Right atrium auricular region (tissue), 2 donors: ENCODE data around the gene PIP4P1. TPM values are rescaled to one million over a fixed set of nuclear protein-coding genes. Genes with fewer than 3 reads are reported as not detected.
"Not testable (repeated sequence)": the region's sequence is repeated elsewhere in the genome, so short reads cannot be mapped to it uniquely, and the experiment has no call there.

Experiments used
- DNase-seq: peaks from one replicate; pipeline ENCODE4 v3.0.0-alpha.2; 2019; ENCODE audit warnings: low spot score
- H3K27ac ChIP-seq, 2 donors: fragments of 200-600 bp; sonication (generic); 1 replicate in 1 of 2; 2 replicates in 1 of 2; pipeline ENCODE4 v1.5.1; 2016 to 2019
- H3K27me3 ChIP-seq, 2 donors: fragments of 200-600 bp; sonication (generic); one replicate each; pipeline versions ENCODE4 v1.5.1 to v1.6.0; 2017 to 2019
- H3K36me3 ChIP-seq: fragments of 200-600 bp; sonication (generic); one replicate; pipeline ENCODE4 v1.5.1; 2016
- H3K4me1 ChIP-seq, 2 donors: fragments of 200-600 bp; sonication (generic); one replicate each; pipeline versions ENCODE4 v1.5.1 to v1.6.0; 2017 to 2019
- H3K4me3 ChIP-seq, 2 donors: fragments of 200-600 bp; sonication (generic); 1 replicate in 1 of 2; 2 replicates in 1 of 2; pipeline ENCODE4 v1.5.1; 2017 to 2019; ENCODE audit warnings: mild to moderate bottlenecking in 1 of 2, moderate library complexity in 1 of 2
- H3K9me3 ChIP-seq, 2 donors: fragments of 200-600 bp; sonication (generic); one replicate each; pipeline ENCODE4 v1.5.1; 2019
- total RNA-seq, 2 donors: library from RNA; depleted of rRNA; stranded (reverse); fragments of >200 nt; gene quantifications; one replicate each; pipeline ENCODE4 v1.1.0, GENCODE V29; 2016
- TF ChIP-seq, protein P1 (sequence below), 2 donors: fragments of 200-600 bp; sonication (generic); IDR thresholded peaks; one replicate each; pipeline ENCODE4 v1.5.1; 2019; ENCODE audit warnings: antibody characterized with exemption in 2 of 2

PIP4P1 gene
- total RNA-seq, 2 donors from 2014 or later = 9.8 to 13.3 TPM

GRCh38 chr14:20446889-20447288 is 14.3 kb downstream of the PIP4P1 start:
- Histone ChIP-seq H3K9me3 (no peaks in the 10 kb centered on the region), H3K4me1 (no peaks in the 10 kb centered on the region), H3K4me3 (no peak overlapping the region), H3K27me3 (no peaks in the 10 kb centered on the region), H3K27ac (no peak overlapping the region), H3K36me3 (peaks cover 65% of the 10 kb centered on the region)
- TF ChIP-seq, protein P1, sequence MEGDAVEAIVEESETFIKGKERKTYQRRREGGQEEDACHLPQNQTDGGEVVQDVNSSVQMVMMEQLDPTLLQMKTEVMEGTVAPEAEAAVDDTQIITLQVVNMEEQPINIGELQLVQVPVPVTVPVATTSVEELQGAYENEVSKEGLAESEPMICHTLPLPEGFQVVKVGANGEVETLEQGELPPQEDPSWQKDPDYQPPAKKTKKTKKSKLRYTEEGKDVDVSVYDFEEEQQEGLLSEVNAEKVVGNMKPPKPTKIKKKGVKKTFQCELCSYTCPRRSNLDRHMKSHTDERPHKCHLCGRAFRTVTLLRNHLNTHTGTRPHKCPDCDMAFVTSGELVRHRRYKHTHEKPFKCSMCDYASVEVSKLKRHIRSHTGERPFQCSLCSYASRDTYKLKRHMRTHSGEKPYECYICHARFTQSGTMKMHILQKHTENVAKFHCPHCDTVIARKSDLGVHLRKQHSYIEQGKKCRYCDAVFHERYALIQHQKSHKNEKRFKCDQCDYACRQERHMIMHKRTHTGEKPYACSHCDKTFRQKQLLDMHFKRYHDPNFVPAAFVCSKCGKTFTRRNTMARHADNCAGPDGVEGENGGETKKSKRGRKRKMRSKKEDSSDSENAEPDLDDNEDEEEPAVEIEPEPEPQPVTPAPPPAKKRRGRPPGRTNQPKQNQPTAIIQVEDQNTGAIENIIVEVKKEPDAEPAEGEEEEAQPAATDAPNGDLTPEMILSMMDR (IDR thresholded peaks at IDR 0.05) = no peak
- DNase-seq = no peak

GRCh38 chr14:20443650-20444049 is 17.6 kb downstream of the PIP4P1 start:
- H3K4me3 ChIP-seq, DNase-seq, H3K27ac ChIP-seq, H3K9me3 ChIP-seq, H3K27me3 ChIP-seq, H3K4me1 ChIP-seq: not testable (repeated sequence)
- H3K36me3 ChIP-seq = peaks cover 33% of the 10 kb centered on the region

DNA sequence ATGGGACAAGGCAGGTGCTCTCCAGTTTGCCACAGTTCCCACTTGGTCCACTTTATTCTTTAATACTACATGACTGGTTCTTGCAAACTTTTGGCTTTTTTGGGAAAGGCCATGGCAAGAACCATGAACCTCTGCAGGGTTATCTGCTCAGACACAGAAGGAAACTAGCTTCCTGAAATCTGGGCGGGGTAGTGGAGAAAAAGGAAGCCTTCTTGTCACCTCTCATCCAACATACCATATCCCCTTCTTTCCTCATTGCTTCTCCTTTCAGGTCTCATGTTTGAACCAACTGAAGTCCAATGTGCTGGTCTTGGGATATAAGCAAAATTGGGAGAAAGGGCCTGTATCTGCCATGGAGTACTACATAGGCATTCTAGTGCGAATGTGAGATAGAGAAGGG is 19.8 kb downstream of the PIP4P1 start:
- no peak overlapping the region for H3K4me3 ChIP-seq
- TF ChIP-seq, protein P1 (IDR thresholded peaks at IDR 0.05) = no peak
- no peak for DNase-seq
- H3K9me3 ChIP-seq = no peaks in the 10 kb centered on the region
- no peak overlapping the region for H3K27ac ChIP-seq
- no peaks in the 10 kb centered on the region for H3K27me3 ChIP-seq
- H3K4me1 ChIP-seq = no peaks in the 10 kb centered on the region
- H3K36me3 ChIP-seq = peaks cover 11% of the 10 kb centered on the region

DNA sequence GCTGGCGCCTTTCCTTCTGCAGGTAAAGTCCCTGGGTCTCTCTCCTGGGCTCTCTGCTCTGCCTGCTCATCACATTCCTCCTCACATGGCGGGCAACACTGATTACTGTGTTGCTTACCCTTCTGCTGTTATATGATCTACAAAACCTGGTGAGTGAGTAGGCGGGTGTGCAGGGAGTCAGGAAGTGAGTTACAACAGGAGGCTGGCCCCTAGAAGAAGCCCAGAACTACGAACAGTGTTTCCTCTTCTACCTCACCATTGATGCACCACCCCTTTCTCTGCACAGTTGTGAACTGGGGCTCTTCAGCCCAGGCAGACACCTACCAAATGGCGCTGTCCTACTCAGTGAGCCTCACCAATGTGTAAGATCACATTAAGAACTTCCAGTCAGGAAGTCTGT is 20.4 kb downstream of the PIP4P1 start:
- Histone ChIP-seq H3K36me3 (peaks cover 5% of the 10 kb centered on the region), H3K27ac (no peak overlapping the region), H3K4me3 (no peak overlapping the region), H3K9me3 (no peaks in the 10 kb centered on the region), H3K27me3 (no peaks in the 10 kb centered on the region), H3K4me1 (no peaks in the 10 kb centered on the region)
- TF ChIP-seq, protein P1 (IDR thresholded peaks at IDR 0.05) = no peak
- DNase-seq = no peak

- no peaks in the 10 kb centered on the region for H3K9me3 ChIP-seq
- no peak overlapping the region for H3K27ac ChIP-seq
- no peak overlapping the region for H3K4me3 ChIP-seq
- peaks cover under 1% of the 10 kb centered on the region for H3K36me3 ChIP-seq
- H3K4me1 ChIP-seq = peaks cover 0 to 3% of the 10 kb centered on the region in 2 donors
- DNase-seq = no peak
- TF ChIP-seq, protein P1 (IDR thresholded peaks at IDR 0.05) = no peak
- no peaks in the 10 kb centered on the region for H3K27me3 ChIP-seq
Measured at GRCh38 chr14:20440465-20440864, 20.8 kb downstream of the PIP4P1 start.

GRCh38 chr14:20438664-20439063 is 22.6 kb downstream of the PIP4P1 start:
- H3K27ac ChIP-seq = no peak overlapping the region
- no peaks in the 10 kb centered on the region for H3K36me3 ChIP-seq
- H3K9me3 ChIP-seq = no peaks in the 10 kb centered on the region
- H3K27me3 ChIP-seq = no peaks in the 10 kb centered on the region
- no peak overlapping the region for H3K4me3 ChIP-seq
- TF ChIP-seq, protein P1 (IDR thresholded peaks at IDR 0.05) = no peak
- H3K4me1 ChIP-seq = peaks cover 0 to 10% of the 10 kb centered on the region in 2 donors
- no peak for DNase-seq
